Fibroblast of lung (primary cell): ENCODE results near the gene LRRC74A. TPM values are rescaled to one million over a fixed set of nuclear protein-coding genes. Genes with fewer than 3 reads are reported as not detected.

ENCODE experiments used
- DNase-seq, 2 donors: peaks; one replicate each; pipeline versions ENCODE4 v3.0.0 to v3.0.0-alpha.2; 2010; ENCODE audit warnings: low read depth in 2 of 2
- H2AFZ ChIP-seq: 2 replicates; pipeline ENCODE4 v1.5.1; 2012; ENCODE audit warnings: low read length, control low read depth, inconsistent platforms
- H3K27ac ChIP-seq: 2 replicates; pipeline ENCODE4 v1.5.1; 2011; ENCODE audit warnings: low read length, control low read depth; ENCODE audit not compliant: insufficient read depth
- H3K27me3 ChIP-seq: 2 replicates; pipeline ENCODE4 v1.5.1; 2011; ENCODE audit warnings: mild to moderate bottlenecking, low read length; ENCODE audit not compliant: control insufficient read depth, insufficient read depth
- H3K36me3 ChIP-seq: 2 replicates; pipeline ENCODE4 v1.5.1; 2011; ENCODE audit warnings: low read length; ENCODE audit not compliant: control insufficient read depth, insufficient read depth
- H3K4me1 ChIP-seq: 2 replicates; pipeline ENCODE4 v1.5.1; 2011; ENCODE audit warnings: low read length; ENCODE audit not compliant: control insufficient read depth, insufficient read depth; ENCODE audit errors: extremely low read depth
- H3K4me2 ChIP-seq: 2 replicates; pipeline ENCODE4 v1.5.1; 2011; ENCODE audit warnings: low read length, control low read depth; ENCODE audit not compliant: insufficient read depth; ENCODE audit errors: extremely low read depth
- H3K4me3 ChIP-seq, 4 experiments: fragments of 200-600 bp in 1 of 4; sonication (generic) in 1 of 4; replicated peaks in 1 of 4; 2 replicates each; pipeline ENCODE4 v1.5.1; 2011 to 2016; ENCODE audit warnings: low read length in 4 of 4, low read depth in 3 of 4, mild to moderate bottlenecking in 3 of 4, control low read depth in 2 of 4, inconsistent platforms in 1 of 4, mixed read lengths in 1 of 4; ENCODE audit not compliant: insufficient read depth in 1 of 4; ENCODE audit errors: control extremely low read depth in 1 of 4
- H3K79me2 ChIP-seq: 2 replicates; pipeline ENCODE4 v1.5.1; 2012; ENCODE audit warnings: mild to moderate bottlenecking, low read length, inconsistent platforms; ENCODE audit not compliant: control insufficient read depth, insufficient read depth
- H3K9ac ChIP-seq: 2 replicates; pipeline ENCODE4 v1.5.1; 2011; ENCODE audit warnings: mild to moderate bottlenecking, low read length, control low read depth; ENCODE audit not compliant: insufficient read depth
- H3K9me3 ChIP-seq: 2 replicates; pipeline ENCODE4 v1.5.1; 2012; ENCODE audit warnings: low read depth, low read length; ENCODE audit not compliant: control insufficient read depth, insufficient read depth
- H4K20me1 ChIP-seq: 2 replicates; pipeline ENCODE4 v1.5.1; 2011; ENCODE audit warnings: low read length; ENCODE audit not compliant: control insufficient read depth, insufficient read depth; ENCODE audit errors: extremely low read depth
- EZH2 ChIP-seq: IDR thresholded peaks from 2 replicates; pipeline ENCODE4 v1.5.1; 2012; ENCODE audit warnings: low read length, control low read depth, mild to moderate bottlenecking; ENCODE audit errors: missing control alignments
- polyA plus RNA-seq, 2 donors: library from polyadenylated mRNA; depleted of rRNA in 1 of 2; stranded (reverse) in 1 of 2; unstranded in 1 of 2; fragments of >200 nt; gene quantifications; 2 replicates each; pipeline ENCODE4 v1.2.1, GENCODE V29; 2011 to 2012; ENCODE audit warnings: missing spikeins in 1 of 2
- total RNA-seq: library from RNA; depleted of rRNA; stranded (reverse); fragments of >200 nt; gene quantifications from 2 replicates; pipeline ENCODE4 v1.2.1, GENCODE V29; 2014
- TF ChIP-seq, protein P1 (sequence below), 2 donors: IDR thresholded peaks in 1 of 2; conservative IDR thresholded peaks in 1 of 2; 1 replicate in 1 of 2; 2 replicates in 1 of 2; pipeline ENCODE4 v1.5.1; 2011 to 2012; ENCODE audit warnings: low read length in 2 of 2, control low read depth in 1 of 2, inconsistent platforms in 1 of 2, low read depth in 1 of 2, mild to moderate bottlenecking in 1 of 2

LRRC74A gene
- total and polyA plus RNA-seq, 2 donors (not counting 1 experiment from before 2014, with no cell fraction given), result not detected

DNA sequence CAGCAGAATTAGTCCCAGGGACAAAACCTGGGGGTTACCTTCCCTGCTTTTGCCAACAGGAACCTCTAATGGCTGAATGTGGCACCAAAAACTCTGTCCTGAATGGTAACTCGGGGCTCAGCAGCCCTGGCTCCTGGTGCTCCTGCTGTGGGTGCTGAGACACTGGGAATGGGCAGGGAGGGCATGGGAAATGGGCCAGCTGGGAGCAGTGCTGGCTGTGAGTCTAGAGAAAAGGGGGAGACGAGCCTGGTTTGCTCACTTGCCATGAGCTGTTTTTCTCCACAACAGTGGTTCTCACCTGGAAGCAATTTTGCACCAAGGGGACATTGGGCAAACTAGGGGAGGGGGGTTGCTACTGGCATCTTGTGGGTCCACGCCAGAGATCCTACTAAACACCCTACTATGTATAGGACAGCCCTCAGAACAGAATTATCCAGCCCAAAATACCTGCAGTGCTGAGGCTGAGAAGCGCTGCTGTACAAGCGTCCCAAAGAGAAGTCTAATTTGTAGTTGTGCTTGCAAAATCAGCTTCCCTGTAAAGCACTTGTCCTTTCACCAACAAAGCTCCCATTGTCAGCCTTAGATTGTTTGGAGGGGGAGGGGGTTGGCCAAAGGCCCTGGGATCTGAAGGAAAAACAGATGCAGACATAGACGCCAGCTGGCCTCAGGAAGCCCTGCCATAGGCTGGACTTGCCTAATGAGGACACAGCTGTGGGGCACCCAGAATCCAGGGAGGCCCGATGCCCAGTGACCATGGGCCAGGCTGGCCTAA, 3.6 kb downstream of the LRRC74A start:
- Histone ChIP-seq H3K4me2 (no peak overlapping the region), H3K9me3 (no peaks in the 10 kb centered on the region), H3K27ac (no peak overlapping the region), H3K36me3 (no peaks in the 10 kb centered on the region), H3K27me3 (peaks cover 11% of the 10 kb centered on the region), H3K79me2 (no peaks in the 10 kb centered on the region), H2AFZ (no peak overlapping the region), H3K4me3 (no peak overlapping the region), H3K4me1 (no peaks in the 10 kb centered on the region), H4K20me1 (no peaks in the 10 kb centered on the region), H3K9ac (no peak overlapping the region)
- DNase-seq, result no peak
- TF ChIP-seq, protein P1, sequence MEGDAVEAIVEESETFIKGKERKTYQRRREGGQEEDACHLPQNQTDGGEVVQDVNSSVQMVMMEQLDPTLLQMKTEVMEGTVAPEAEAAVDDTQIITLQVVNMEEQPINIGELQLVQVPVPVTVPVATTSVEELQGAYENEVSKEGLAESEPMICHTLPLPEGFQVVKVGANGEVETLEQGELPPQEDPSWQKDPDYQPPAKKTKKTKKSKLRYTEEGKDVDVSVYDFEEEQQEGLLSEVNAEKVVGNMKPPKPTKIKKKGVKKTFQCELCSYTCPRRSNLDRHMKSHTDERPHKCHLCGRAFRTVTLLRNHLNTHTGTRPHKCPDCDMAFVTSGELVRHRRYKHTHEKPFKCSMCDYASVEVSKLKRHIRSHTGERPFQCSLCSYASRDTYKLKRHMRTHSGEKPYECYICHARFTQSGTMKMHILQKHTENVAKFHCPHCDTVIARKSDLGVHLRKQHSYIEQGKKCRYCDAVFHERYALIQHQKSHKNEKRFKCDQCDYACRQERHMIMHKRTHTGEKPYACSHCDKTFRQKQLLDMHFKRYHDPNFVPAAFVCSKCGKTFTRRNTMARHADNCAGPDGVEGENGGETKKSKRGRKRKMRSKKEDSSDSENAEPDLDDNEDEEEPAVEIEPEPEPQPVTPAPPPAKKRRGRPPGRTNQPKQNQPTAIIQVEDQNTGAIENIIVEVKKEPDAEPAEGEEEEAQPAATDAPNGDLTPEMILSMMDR (conservative IDR thresholded peaks at IDR 0.05 in 1 of 2, IDR thresholded peaks at IDR 0.05 in 1 of 2; ENCODE audit: low read depth in 1 of 2, low read length in 2 of 2), result no peak
- TF ChIP-seq EZH2, result no peak

DNA sequence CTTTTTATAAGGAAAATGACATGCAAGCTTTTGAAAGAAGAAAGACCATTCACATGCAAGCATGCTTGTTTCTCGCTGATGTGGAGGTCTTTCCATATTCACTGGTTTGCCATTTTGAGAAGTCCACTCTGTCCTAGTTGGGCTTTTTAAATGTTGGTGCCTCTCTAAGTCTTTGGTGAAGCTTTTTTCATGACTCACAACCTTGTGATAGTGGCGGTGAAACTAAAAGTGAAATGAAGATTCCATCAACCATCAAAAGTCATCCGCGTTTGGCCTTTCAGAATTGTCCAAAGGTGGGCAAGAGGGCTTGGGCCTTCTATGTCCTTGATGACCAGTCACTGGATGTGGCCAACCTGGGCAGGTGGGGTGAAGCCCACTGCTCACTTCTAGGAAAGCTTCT, 4.3 kb downstream of the LRRC74A start:
- Histone ChIP-seq H2AFZ (no peak overlapping the region), H3K27ac (no peak overlapping the region), H3K4me3 (no peak overlapping the region), H3K36me3 (no peaks in the 10 kb centered on the region), H4K20me1 (no peaks in the 10 kb centered on the region), H3K79me2 (no peaks in the 10 kb centered on the region), H3K9ac (no peak overlapping the region), H3K4me2 (no peak overlapping the region), H3K4me1 (no peaks in the 10 kb centered on the region), H3K9me3 (no peaks in the 10 kb centered on the region), H3K27me3 (peaks cover 11% of the 10 kb centered on the region)
- DNase-seq, result no peak
- TF ChIP-seq, protein P1 (conservative IDR thresholded peaks at IDR 0.05 in 1 of 2, IDR thresholded peaks at IDR 0.05 in 1 of 2; ENCODE audit: low read depth in 1 of 2, low read length in 2 of 2), result no peak
- TF ChIP-seq EZH2, result no peak

DNA sequence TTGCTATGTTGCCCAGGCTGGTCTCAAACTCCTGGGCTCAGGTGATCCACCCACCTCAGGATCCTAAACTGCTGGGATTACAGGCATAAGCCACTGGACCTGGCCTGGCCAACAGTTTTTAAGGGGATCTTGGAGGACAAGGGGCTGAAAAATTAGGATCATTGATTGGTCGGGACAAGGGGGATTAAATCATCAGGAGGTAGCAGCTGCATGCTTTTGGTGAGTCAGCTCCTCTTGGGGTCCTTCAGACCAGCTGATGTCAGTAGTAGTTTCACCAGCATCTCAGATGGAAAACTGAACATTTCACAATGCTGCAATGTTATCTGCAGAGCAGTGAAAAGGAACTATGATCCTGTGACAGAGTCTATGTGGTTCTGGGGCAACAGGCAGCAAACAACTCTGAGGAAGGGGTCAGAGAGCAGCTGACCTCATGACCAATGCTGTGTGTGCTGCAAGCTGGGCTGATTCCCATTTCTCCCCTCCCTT, 6.3 kb downstream of the LRRC74A start:
- H3K4me3 ChIP-seq, result no peak overlapping the region
- H3K4me1 ChIP-seq, result no peaks in the 10 kb centered on the region
- no peaks in the 10 kb centered on the region for H3K36me3 ChIP-seq
- H2AFZ ChIP-seq, result no peak overlapping the region
- H4K20me1 ChIP-seq, result no peaks in the 10 kb centered on the region
- DNase-seq, result no peak
- H3K4me2 ChIP-seq, result no peak overlapping the region
- H3K9me3 ChIP-seq, result no peaks in the 10 kb centered on the region
- peaks cover 6% of the 10 kb centered on the region for H3K27me3 ChIP-seq
- TF ChIP-seq EZH2, result no peak
- TF ChIP-seq, protein P1 (conservative IDR thresholded peaks at IDR 0.05 in 1 of 2, IDR thresholded peaks at IDR 0.05 in 1 of 2; ENCODE audit: low read depth in 1 of 2, low read length in 2 of 2), result no peak
- H3K27ac ChIP-seq, result no peak overlapping the region
- no peaks in the 10 kb centered on the region for H3K79me2 ChIP-seq
- H3K9ac ChIP-seq, result no peak overlapping the region
